Head of caudate nucleus (tissue), 42 donors: ENCODE measurements around the gene RAB5A.
"Not testable (repeated sequence)": the region's sequence is repeated elsewhere in the genome, so short reads cannot be mapped to it uniquely, and the experiment has no call there.

ENCODE experiments used
- DNase-seq, 42 donors: peaks; one replicate each; pipeline versions ENCODE4 v3.0.0 to v3.0.0-alpha.2; 2020 to 2021; ENCODE audit warnings: mixed read lengths in 7 of 42
- intact Hi-C: fragments of 100-400 bp; cut with DNase I; formaldehyde crosslinking; loops from one replicate; pipeline ENCODE4 v1.15.0; 2022

RAB5A gene

DNA sequence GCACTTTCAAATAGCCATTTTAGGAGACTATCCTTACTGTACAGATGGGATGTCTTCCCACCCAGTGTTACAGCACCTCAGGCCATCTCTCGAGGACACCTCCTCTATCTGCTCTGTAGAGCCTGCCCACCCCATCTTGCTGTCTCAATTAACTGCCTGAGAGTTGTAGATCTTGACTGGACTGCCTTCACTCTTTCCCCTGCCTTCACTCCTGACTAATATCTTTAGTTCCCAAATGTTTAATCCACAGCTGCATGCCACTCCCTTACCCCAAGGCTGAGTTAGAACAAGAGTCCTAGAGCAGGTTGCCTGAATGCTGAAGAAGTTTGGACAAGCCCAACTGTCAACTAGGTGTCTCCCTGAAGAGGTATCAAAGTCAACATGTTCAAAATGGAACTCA lies 66.5 kb downstream of the RAB5A start:
- no peak for DNase-seq
- intact Hi-C loops = no loop called here

DNA sequence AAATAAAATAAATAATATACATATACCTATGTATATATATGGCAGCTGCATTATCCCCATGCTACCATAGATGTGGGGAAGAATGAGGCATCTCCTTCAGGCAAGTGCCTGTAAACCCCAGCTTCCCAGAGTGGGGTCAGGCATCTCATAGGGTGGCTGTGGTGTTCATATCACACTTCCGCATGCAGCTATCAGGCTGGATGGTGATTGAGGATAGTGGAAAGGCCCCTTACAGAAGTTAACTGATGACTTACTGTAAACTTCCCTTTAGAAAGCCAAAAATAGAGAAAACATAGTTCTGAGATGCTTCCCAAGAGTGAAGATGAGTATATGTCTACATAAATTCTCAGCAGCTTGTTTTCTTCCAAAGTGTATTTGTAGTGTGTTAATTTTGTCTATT lies 68.6 kb downstream of the RAB5A start:
- intact Hi-C loops = no loop called here
- no peak for DNase-seq

DNA sequence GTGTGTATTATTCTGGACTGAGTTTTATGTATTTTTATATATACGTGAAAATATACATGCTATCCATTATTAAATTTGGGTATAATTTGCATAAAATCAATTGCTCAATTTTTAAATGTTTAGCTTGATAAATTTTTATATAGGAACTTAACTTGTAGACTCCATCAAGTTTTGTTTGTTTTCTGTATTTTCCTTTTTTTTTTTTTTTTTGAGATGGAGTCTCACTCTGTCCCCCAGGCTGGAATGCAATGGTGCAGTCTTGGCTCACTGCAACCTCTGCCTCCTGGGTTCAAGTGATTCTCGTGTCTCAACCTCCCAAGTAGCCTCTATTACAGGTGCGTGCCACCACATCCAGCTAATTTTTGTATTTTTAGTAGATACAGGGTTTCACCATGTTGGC lies 69.2 kb downstream of the RAB5A start:
- DNase-seq, intact Hi-C loops: not testable (repeated sequence)

DNA sequence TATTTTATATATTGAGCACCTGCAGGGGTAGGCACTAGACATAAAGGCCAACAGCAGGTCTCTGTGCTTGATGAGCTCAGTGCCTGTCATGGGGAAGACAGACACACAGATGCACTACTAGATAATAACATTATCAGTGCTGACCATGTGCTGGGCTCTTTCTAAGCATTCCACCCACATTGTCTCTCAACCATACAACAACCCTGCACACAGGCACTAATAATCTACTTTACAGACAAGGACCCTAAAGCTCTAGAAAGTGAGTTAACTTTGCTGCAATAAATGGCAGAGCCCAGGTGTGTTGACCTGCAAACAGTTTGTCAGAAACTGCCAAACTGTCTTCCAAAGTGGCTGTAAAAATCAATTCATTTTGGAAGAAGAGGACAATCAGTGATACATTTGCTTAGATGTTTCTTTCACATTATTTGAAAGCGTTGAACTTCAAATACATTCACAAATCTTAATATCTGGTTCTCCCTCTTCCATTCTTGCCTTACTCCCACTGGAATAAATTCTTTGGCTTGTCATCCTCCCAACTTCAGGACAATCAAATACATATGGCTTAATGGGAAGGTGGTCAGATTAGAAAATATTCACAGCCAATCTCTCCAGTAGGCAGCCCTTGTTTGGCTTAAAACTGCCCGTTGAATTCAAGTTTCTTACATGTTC lies 76.2 kb downstream of the RAB5A start:
- intact Hi-C loops = no loop called here
- DNase-seq = no peak

DNA sequence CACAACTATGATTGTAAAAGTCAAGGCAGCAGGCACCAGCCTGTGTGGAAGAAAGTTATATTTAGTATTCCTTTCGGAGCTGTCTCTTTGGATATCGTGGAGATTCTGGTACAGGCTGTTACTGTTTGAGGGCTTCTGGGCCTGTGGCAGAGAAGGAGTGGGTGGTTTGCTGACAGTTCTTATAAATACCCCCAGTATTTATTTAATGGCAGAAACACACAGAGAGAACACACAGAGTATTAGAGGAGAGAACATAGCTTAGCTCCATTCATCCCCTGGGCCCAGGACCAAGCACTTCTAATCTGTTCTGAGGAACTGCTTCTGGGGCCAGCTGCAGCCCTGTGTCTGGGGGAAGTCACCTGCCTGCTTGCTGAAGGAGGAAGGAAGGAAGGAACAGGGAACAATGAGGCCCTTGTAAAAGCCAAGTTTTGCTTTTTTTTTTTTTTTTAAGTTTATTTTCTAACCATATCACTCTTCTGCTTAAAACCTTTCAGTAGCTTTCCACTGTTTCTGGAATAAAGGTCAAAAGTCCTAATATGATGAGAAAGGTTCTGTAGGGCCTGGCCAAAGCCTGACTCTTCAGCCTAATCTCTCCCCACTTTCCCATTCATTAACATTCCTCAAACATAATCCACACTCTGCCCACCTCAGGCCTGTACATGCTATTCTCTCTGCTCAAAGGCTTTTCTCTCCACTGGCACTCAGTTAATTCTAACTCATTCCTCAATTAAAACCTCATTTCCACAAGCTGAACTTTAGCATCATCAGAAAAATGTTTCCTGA lies 76.9 kb downstream of the RAB5A start:
- intact Hi-C loops = no loop called here
- DNase-seq = peak in 39 of 42 donors; percentile 19 to 73 (median 45)

DNA sequence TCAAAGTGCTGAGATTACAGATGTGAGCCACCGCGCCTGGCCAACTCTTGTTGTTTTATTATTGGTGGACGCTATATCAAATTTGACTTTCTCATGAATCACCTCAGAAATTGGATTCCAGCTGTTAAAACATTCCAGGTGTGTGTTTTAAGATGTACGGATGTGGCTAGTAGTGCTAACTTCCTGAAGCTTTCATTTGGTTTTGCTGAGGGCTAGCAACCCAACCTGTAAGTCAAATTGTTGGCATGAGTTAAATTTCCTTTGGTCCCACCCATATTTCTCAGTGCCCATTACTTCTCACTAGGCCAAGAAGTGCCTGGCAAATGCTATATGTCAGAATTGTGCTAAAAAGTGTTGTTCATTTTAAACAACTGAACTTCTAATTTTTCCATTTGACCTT lies 80.2 kb downstream of the RAB5A start:
- DNase-seq = no peak
- intact Hi-C loops = no loop called here

DNA sequence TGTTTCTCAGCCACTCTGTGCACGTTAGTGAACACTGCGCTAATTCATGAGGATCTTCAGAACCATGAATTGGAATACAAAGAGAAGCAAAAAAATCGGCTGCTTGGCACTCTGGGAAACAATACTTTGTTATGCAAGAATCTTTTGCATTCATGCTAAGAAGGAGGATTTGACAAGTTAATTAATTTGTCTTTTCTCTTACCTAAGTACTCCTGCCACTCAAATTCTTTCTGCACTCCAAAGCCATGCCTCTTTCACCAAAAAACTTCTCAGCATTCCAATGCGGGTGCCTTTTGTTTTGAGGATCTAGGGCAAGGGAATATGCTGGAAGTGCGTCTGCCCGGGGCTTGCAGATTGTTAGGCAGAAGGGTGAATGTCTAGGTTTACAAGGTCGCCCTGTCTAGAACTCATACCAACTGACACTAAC lies 82.0 kb downstream of the RAB5A start:
- intact Hi-C loops = no loop called here
- DNase-seq = peak in 17 of 42 donors; percentile 6 to 64 (median 35)

DNA sequence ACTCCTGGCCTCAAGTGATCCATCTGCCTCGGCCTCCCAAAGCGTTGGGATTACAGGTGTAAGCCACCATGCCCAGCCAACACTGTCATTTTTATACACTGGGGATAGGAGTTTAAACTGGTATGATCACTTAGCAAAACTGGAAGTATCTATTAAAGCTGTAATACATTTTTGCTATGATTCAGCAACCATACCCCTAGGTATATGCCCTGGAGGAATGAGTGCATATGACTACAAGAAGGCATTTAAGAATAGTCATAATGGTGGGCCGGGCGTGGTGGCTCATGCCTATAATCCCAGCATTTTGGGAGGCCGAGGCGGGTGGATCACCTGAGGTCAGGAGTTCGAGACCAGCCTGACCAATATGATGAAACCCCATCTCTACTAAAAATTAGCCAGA lies 85.0 kb downstream of the RAB5A start:
- DNase-seq, intact Hi-C loops: not testable (repeated sequence)
